ENCODE data around the gene LYSMD4.

- TF ChIP-seq CTCF (IDR thresholded peaks at IDR 0.05) (no peak), POLR2A (IDR thresholded peaks at IDR 0.05) (no peak)
Measured at GRCh38 chr15:99732751-99733267, 428 bp downstream of the LYSMD4 start.

Measured in vagina (tissue), 2 donors.